ENCODE measurements around the gene TTBK2. TPM values are rescaled to one million over a fixed set of nuclear protein-coding genes. Genes with fewer than 3 reads are reported as not detected.

TTBK2 gene
- total RNA-seq, 1 donor from 2014 or later: 15.2 TPM

DNA sequence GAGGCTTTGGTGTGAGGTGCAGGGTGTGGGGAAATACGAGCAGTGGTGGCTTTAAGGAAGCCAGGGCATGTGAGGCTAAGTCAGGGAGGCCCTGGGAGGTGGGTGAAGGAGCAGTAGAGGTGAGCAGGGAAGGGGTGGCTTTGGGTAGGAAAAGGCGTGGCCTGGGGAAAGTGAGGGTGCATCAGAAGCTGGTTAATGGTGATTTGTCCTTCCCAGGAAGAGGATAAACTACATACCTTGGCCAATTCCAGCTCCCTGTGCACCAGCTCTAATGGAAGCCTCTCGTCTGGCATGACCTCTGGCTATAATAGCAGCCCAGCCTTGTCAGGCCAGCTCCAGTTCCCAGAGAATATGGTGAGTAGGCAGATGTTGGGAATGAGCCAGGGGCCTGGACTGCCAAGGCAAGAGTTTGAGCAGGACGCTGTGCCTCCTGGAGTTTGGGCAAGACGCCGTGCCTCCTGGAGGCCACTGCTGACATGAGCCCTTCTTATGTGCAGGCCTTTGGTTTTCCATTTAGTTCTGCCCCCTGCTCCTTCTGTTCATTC, 225.0 kb downstream of the TTBK2 start:
- intact Hi-C loops (cut with micrococcal nuclease): no loop called here

DNA sequence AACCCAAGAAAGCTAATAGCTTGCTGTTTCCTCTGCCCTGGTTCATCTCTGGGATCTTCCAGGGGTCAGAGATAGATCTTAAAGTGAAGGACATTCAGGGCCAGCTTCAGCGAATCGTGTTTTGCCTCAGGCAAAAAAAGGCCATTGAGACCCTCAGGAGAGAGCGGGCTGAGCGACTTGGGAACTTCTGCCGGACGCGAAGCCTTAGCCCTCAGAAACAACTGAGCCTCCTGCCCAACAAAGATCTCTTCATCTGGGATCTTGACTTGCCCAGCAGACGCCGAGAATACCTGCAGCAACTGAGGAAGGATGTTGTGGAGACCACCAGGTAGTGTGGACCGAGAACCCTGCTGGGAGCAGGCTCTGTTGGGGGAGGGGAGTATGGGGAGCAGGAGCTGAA, 226.2 kb downstream of the TTBK2 start:
- intact Hi-C loops (cut with micrococcal nuclease): no loop called here

DNA sequence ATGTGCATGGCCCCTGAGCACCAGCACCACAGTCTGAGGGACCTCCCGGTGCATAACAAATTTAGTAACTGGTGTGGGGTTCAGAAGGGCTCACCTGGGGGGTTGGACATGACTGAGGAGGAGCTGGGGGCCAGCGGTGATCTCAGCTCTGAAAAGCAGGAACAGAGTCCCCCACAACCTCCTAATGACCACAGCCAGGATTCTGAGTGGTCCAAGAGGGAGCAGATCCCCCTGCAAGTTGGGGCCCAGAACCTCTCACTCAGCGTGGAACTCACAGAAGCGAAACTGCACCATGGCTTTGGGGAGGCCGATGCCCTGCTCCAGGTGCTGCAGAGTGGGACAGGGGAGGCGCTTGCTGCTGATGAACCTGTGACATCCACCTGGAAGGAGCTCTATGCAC, 226.6 kb downstream of the TTBK2 start:
- intact Hi-C loops (cut with micrococcal nuclease): no loop called here

DNA sequence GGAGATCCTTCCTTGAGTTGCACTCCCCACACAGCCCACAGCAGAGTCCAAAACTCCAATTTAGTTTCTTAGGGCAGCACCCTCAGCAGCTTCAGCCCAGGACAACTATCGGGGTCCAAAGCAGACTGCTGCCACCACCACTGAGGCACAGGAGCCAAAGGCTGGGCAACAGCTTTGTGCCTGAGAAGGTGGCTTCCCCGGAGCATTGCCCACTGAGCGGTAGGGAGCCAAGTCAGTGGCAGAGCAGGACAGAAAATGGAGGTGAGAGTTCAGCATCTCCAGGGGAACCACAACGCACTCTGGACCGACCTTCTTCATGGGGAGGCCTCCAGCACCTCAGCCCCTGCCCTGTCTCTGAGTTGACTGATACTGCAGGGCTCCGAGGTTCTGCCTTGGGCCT, 227.1 kb downstream of the TTBK2 start:
- intact Hi-C loops (cut with micrococcal nuclease): no loop called here

DNA sequence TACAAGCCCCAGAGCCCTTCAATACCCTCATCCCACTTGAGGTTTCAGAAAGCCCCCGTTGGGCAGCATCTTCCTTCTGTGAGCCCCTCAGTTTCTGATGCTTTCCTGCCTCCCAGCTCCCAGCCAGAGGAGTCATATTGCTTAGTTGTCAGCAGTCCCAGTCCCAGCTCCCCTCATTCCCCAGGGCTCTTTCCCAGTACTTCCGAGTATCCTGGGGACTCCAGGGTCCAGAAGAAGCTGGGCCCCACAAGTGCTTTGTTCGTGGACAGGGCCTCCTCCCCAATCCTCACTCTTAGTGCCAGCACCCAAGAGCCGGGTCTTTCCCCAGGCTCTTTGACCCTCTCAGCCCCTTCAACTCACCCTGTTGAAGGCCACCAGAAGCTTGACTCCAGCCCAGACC, 227.6 kb downstream of the TTBK2 start:
- intact Hi-C loops (cut with micrococcal nuclease): no loop called here

DNA sequence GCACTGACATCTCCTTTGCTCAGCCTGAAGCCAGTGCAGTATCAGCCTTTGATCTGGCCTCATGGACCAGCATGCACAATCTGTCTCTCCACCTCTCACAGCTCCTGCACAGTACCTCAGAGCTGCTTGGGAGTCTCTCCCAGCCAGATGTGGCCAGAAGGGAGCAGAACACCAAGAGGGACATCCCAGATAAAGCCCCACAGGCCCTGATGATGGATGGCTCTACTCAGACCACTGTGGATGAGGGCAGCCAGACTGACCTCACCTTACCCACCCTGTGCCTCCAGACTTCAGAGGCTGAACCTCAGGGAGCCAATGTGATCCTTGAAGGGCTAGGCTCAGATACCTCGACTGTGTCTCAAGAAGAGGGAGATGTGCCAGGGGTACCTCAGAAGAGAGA, 228.0 kb downstream of the TTBK2 start:
- intact Hi-C loops (cut with micrococcal nuclease): no loop called here

DNA sequence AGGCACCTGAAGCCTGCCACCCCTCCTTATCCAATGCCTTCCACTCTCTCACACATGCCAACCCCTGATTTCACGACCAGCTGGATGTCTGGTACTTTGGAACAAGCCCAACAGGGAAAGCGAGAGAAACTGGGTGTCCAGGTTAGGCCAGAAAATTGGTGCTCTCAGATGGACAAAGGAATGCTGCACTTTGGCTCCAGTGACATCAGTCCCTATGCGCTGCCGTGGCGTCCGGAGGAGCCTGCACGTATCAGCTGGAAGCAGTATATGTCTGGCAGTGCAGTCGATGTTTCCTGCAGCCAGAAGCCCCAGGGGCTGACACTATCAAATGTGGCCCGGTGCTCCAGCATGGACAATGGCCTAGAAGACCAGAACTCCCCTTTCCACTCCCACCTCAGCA, 228.8 kb downstream of the TTBK2 start:
- intact Hi-C loops (cut with micrococcal nuclease): no loop called here

DNA sequence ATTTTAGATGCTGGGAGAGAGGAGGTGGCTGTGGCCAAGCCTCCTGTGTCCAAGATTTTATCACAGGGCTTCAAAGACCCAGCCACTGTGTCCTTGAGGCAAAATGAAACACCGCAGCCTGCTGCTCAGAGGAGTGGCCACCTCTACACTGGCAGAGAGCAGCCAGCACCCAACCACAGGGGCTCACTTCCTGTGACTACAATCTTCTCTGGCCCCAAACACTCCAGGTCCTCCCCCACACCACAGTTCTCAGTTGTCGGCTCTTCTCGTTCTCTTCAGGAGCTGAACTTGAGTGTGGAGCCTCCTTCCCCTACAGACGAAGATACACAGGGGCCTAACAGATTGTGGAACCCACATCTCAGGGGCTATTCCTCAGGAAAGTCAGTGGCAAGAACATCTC, 229.3 kb downstream of the TTBK2 start:
- intact Hi-C loops (cut with micrococcal nuclease): no loop called here

Other genes with a start within 250 kb of the TTBK2 start
- gene CDAN1, start 183.7 kb downstream of the TTBK2 start, total RNA-seq: 20.4 and 22.4 TPM in 2 replicates
- 41.2 and 48.5 TPM in 2 replicates for gene UBR1, start 185.3 kb upstream of the TTBK2 start, total RNA-seq
- gene TMEM62, start 212.8 kb upstream of the TTBK2 start, total RNA-seq: 20.5 and 24.8 TPM in 2 replicates